Left colon (tissue), 2 donors: ENCODE data around the gene NRARP. TPM values are rescaled to one million over a fixed set of nuclear protein-coding genes. Genes with fewer than 3 reads are reported as not detected.

ENCODE experiments used
- ATAC-seq: fragments of 200-7000 bp; cut with Tn5 transposase; one replicate; pipeline ENCODE4 v1.9.1; 2020; ENCODE audit warnings: mild to moderate bottlenecking, moderate library complexity
- DNase-seq, 2 donors: peaks; one replicate each; pipeline ENCODE4 v3.0.0-alpha.2; 2020
- intact Hi-C, 2 donors: fragments of 100-400 bp; cut with DNase I in 1 of 2; cut with micrococcal nuclease in 1 of 2; formaldehyde crosslinking; loops; one replicate each; pipeline versions ENCODE4 v1.11.2 to v1.14.0; 2022; cut with DNase I, micrococcal nuclease
- total RNA-seq, 2 donors: library from RNA; stranded (reverse); fragmentation: NEBNext Ultra II Directional; extraction: Animal tissue kit (Norgen Biotek cat#: 25700); gene quantifications; one replicate each; pipeline ENCODE4 v1.2.1, GENCODE V29; 2021
- donor health status: DM: no; HTN: no; CAD: no.
- donor health status: DM: yes; HTN: yes; CAD: no.

NRARP gene
- total RNA-seq, 2 donors from 2014 or later, result 163 to 181 TPM

- ATAC-seq (no peak), DNase-seq (peak; percentile 46 to 51)
- intact Hi-C loops, result no loop called here
Observed at GRCh38 chr9:137303893-137304382, 1.9 kb upstream of the NRARP start.

GRCh38 chr9:137303151-137303892, 1.3 kb upstream of the NRARP start:
- intact Hi-C loops, result no loop called here
- peak; percentile 13 for ATAC-seq
- DNase-seq, result peak; percentile 73 to 75

- ATAC-seq (peak; percentile 40), DNase-seq (no peak)
- intact Hi-C loops, result no loop called here
Observed at GRCh38 chr9:137302449-137303150, 529 bp upstream of the NRARP start.

- intact Hi-C loops, result no loop called here
- peak in 1 of 2 donors; percentile 47 for DNase-seq
- ATAC-seq, result no peak
Observed at GRCh38 chr9:137301081-137301947, 757 bp downstream of the NRARP start.

GRCh38 chr9:137300567-137301080, 1.4 kb downstream of the NRARP start:
- intact Hi-C loops, result no loop called here
- ATAC-seq (no peak), DNase-seq (peak in 1 of 2 donors; percentile 29)

- intact Hi-C loops, result loop anchor here in 1 of 2 donors (10.0 kb wide), 1 partner anchor 105 kb away; no protein-coding TSS in a partner anchor
- no peak for ATAC-seq
- DNase-seq, result peak in 1 of 2 donors; percentile 50
Observed at GRCh38 chr9:137299938-137300337, 2.1 kb downstream of the NRARP start.

GRCh38 chr9:137299203-137299565, 2.9 kb downstream of the NRARP start:
- DNase-seq (peak in 1 of 2 donors; percentile 38), ATAC-seq (no peak)
- intact Hi-C loops, result loop anchor here in 1 of 2 donors (10.0 kb wide), 1 partner anchor 106 kb away; no protein-coding TSS in a partner anchor

GRCh38 chr9:137298401-137299202, 3.5 kb downstream of the NRARP start:
- DNase-seq (peak; percentile 70 to 79), ATAC-seq (peak; percentile 4)
- intact Hi-C loops, result loop anchor here in 1 of 2 donors (10.0 kb wide), 1 partner anchor 106 kb away; no protein-coding TSS in a partner anchor

- intact Hi-C loops, result loop anchor here in 1 of 2 donors (10.0 kb wide), 1 partner anchor 107 kb away; no protein-coding TSS in a partner anchor
- DNase-seq, result peak; percentile 56 to 64
- no peak for ATAC-seq
Observed at GRCh38 chr9:137297966-137298365, 4.1 kb downstream of the NRARP start.

GRCh38 chr9:137296670-137297664, 5.1 kb downstream of the NRARP start:
- peak; percentile 20 for ATAC-seq
- peak; percentile 44 to 75 for DNase-seq
- intact Hi-C loops, result loop anchor here in 1 of 2 donors (10.0 kb wide), 1 partner anchor 108 kb away; no protein-coding TSS in a partner anchor

GRCh38 chr9:137295849-137296669, 6.0 kb downstream of the NRARP start:
- intact Hi-C loops, result loop anchor here in 1 of 2 donors (10.0 kb wide), 1 partner anchor 109 kb away; no protein-coding TSS in a partner anchor
- ATAC-seq, result peak; percentile 4
- peak in 1 of 2 donors; percentile 54 for DNase-seq

- ATAC-seq (peak; percentile 15), DNase-seq (peak; percentile 36 to 57)
- intact Hi-C loops, result loop anchor here in 1 of 2 donors (10.0 kb wide), 1 partner anchor 109 kb away; no protein-coding TSS in a partner anchor
Observed at GRCh38 chr9:137295238-137295811, 6.7 kb downstream of the NRARP start.

GRCh38 chr9:137294681-137295237, 7.3 kb downstream of the NRARP start:
- DNase-seq, result peak in 1 of 2 donors; percentile 48
- no peak for ATAC-seq
- intact Hi-C loops, result loop anchor here in 1 of 2 donors (10.0 kb wide), 1 partner anchor 110 kb away; no protein-coding TSS in a partner anchor

GRCh38 chr9:137294091-137294680, 7.9 kb downstream of the NRARP start:
- peak; percentile 33 for ATAC-seq

More at GRCh38 chr9:137294091-137294680, 7.9 kb downstream of the NRARP start:
- intact Hi-C loops, result loop anchor here in 1 of 2 donors (10.0 kb wide), 1 partner anchor 111 kb away; no protein-coding TSS in a partner anchor
- peak; percentile 79 to 84 for DNase-seq
